NCI-H1694 (cell line): Measurements from ENCODE around the gene NRCAM.
A peak's percentile ranks its signal among the peaks of the same experiment; 100 is the strongest.
"Not testable (repeated sequence)": the region's sequence is repeated elsewhere in the genome, so short reads cannot be mapped to it uniquely, and the experiment has no call there.

ENCODE experiments used
- DNase-seq: peaks from one replicate; lab custom pipeline; 2025; lab: John Stamatoyannopoulos, UW

Gene NRCAM

GRCh38 chr7:108455998-108456677, at the start of gene NRCAM:
TSS of gene NRCAM (minus strand) at chr7:108456436. CDS start at chr7:108240064, 216,372 bp downstream.
- DNase-seq, result peak; percentile 64

- not testable (repeated sequence) for DNase-seq
These were observed 48.3 kb upstream of the NRCAM start for GRCh38 chr7:108504576-108504975.

GRCh38 chr7:108503112-108504026, 47.1 kb upstream of the NRCAM start:
- no peak for DNase-seq

- no peak for DNase-seq
These were observed 43.3 kb upstream of the NRCAM start for GRCh38 chr7:108499566-108499965.

GRCh38 chr7:108498481-108498880, 42.2 kb upstream of the NRCAM start:
- DNase-seq, result no peak

- DNase-seq, result peak; percentile 70
These were observed 41.0 kb upstream of the NRCAM start for GRCh38 chr7:108497082-108497725.

GRCh38 chr7:108492742-108493141, 36.5 kb upstream of the NRCAM start:
- DNase-seq, result no peak

GRCh38 chr7:108488768-108489538, 32.7 kb upstream of the NRCAM start:
- no peak for DNase-seq

- no peak for DNase-seq
These were observed 31.4 kb upstream of the NRCAM start for GRCh38 chr7:108487646-108488045.

- no peak for DNase-seq
These were observed 30.2 kb upstream of the NRCAM start for GRCh38 chr7:108486291-108486966.

- no peak for DNase-seq
These were observed 27.9 kb upstream of the NRCAM start for GRCh38 chr7:108484137-108484536.

GRCh38 chr7:108480311-108480710, 24.1 kb upstream of the NRCAM start:
- DNase-seq, result no peak

GRCh38 chr7:108479751-108480150, 23.5 kb upstream of the NRCAM start:
- DNase-seq, result no peak

- no peak for DNase-seq
These were observed 22.9 kb upstream of the NRCAM start for GRCh38 chr7:108479118-108479517.

GRCh38 chr7:108468246-108468645, 12.0 kb upstream of the NRCAM start:
- DNase-seq, result no peak

GRCh38 chr7:108467391-108467790, 11.2 kb upstream of the NRCAM start:
- no peak for DNase-seq

GRCh38 chr7:108466322-108466721, 10.1 kb upstream of the NRCAM start:
- not testable (repeated sequence) for DNase-seq

GRCh38 chr7:108464743-108465142, 8.5 kb upstream of the NRCAM start:
- DNase-seq, result no peak

GRCh38 chr7:108463613-108464012, 7.4 kb upstream of the NRCAM start:
- no peak for DNase-seq

GRCh38 chr7:108461840-108462239, 5.6 kb upstream of the NRCAM start:
- peak; percentile 96 for DNase-seq

- peak; percentile 73 for DNase-seq
These were observed 4.7 kb upstream of the NRCAM start for GRCh38 chr7:108460964-108461363.
